Mesenchymal stem cell (in vitro differentiated cells and primary cell): ENCODE measurements around the gene ASAH2.

Experiments
- DNase-seq: peaks from one replicate; pipeline ENCODE4 v3.0.0-alpha.2; 2013
- H2AFZ ChIP-seq: one replicate; pipeline ENCODE4 v1.6.1; 2013; ENCODE audit warnings: low read depth, mild to moderate bottlenecking, control low read depth, inconsistent platforms, low read length, moderate library complexity
- H2AK5ac ChIP-seq: 2 replicates; pipeline ENCODE4 v1.6.1; 2013; ENCODE audit warnings: low read length, moderate library complexity, mild to moderate bottlenecking, inconsistent platforms; ENCODE audit not compliant: severe bottlenecking
- H2BK120ac ChIP-seq: one replicate; pipeline ENCODE4 v1.6.1; 2013; ENCODE audit warnings: low read depth, mild to moderate bottlenecking, inconsistent platforms, low read length, moderate library complexity
- H2BK12ac ChIP-seq, 2 experiments: one replicate each; pipeline ENCODE4 v1.6.1; 2013; ENCODE audit warnings: inconsistent platforms in 2 of 2, low read length in 2 of 2, mild to moderate bottlenecking in 2 of 2, moderate library complexity in 2 of 2, control low read depth in 1 of 2
- H2BK15ac ChIP-seq: one replicate; pipeline ENCODE4 v1.6.1; 2013; ENCODE audit warnings: mild to moderate bottlenecking, low read depth, inconsistent platforms; ENCODE audit not compliant: poor library complexity, severe bottlenecking
- H2BK5ac ChIP-seq: 2 replicates; pipeline ENCODE4 v1.6.1; 2013; ENCODE audit warnings: low read depth, mild to moderate bottlenecking, low read length, control low read depth, inconsistent platforms; ENCODE audit not compliant: poor library complexity, severe bottlenecking
- H3K14ac ChIP-seq, 2 experiments: one replicate each; pipeline ENCODE4 v1.6.1; 2013; ENCODE audit warnings: inconsistent platforms in 2 of 2, low read length in 2 of 2, control low read depth in 1 of 2, mild to moderate bottlenecking in 1 of 2, moderate library complexity in 1 of 2
- H3K18ac ChIP-seq, 2 experiments: one replicate each; pipeline ENCODE4 v1.6.1; 2013; ENCODE audit warnings: inconsistent platforms in 2 of 2, low read length in 2 of 2, control low read depth in 1 of 2, low read depth in 1 of 2, mild to moderate bottlenecking in 1 of 2
- H3K23ac ChIP-seq, 2 experiments: one replicate each; pipeline ENCODE4 v1.6.1; 2013; ENCODE audit warnings: inconsistent platforms in 2 of 2, low read length in 2 of 2, mild to moderate bottlenecking in 2 of 2, moderate library complexity in 2 of 2, control low read depth in 1 of 2
- H3K27ac ChIP-seq: 2 replicates; pipeline ENCODE4 v1.5.1; 2013; ENCODE audit warnings: mild to moderate bottlenecking, moderate library complexity, low read length, control low read depth, inconsistent platforms; ENCODE audit not compliant: poor library complexity, severe bottlenecking
- H3K27me3 ChIP-seq, 2 experiments: 2 replicates each; pipeline versions ENCODE4 v1.6.1 to v1.7.0; 2013; ENCODE audit warnings: low read length in 2 of 2, mild to moderate bottlenecking in 2 of 2, moderate library complexity in 2 of 2, control low read depth in 1 of 2, inconsistent platforms in 1 of 2; ENCODE audit not compliant: control insufficient read depth in 1 of 2, insufficient read depth in 1 of 2
- H3K36me3 ChIP-seq, 2 experiments: 2 replicates each; pipeline versions ENCODE4 v1.6.1 to v1.7.0; 2013; ENCODE audit warnings: low read length in 2 of 2, control low read depth in 1 of 2, inconsistent platforms in 1 of 2, low read depth in 1 of 2, mild to moderate bottlenecking in 1 of 2; ENCODE audit not compliant: insufficient read depth in 2 of 2, control insufficient read depth in 1 of 2
- H3K4ac ChIP-seq, 2 experiments: one replicate each; pipeline ENCODE4 v1.6.1; 2013; ENCODE audit warnings: inconsistent platforms in 2 of 2, low read length in 2 of 2, mild to moderate bottlenecking in 2 of 2, moderate library complexity in 2 of 2, control low read depth in 1 of 2, low read depth in 1 of 2
- H3K4me1 ChIP-seq: 2 replicates; pipeline ENCODE4 v1.6.1; 2013; ENCODE audit warnings: low read depth, low read length, control low read depth; ENCODE audit not compliant: control insufficient read depth, insufficient read depth
- H3K4me2 ChIP-seq: 2 replicates; pipeline ENCODE4 v1.6.1; 2013; ENCODE audit warnings: low read length, mild to moderate bottlenecking, inconsistent platforms; ENCODE audit not compliant: poor library complexity, severe bottlenecking
- H3K4me3 ChIP-seq, 2 experiments: 2 replicates each; pipeline versions ENCODE4 v1.5.1 to v1.7.0; 2013; ENCODE audit warnings: low read length in 2 of 2, mild to moderate bottlenecking in 2 of 2, control low read depth in 1 of 2, low read depth in 1 of 2; ENCODE audit not compliant: insufficient read depth in 1 of 2
- H3K79me1 ChIP-seq: replicated peaks from 2 replicates; pipeline ENCODE4 v1.6.1; 2013; ENCODE audit warnings: mild to moderate bottlenecking, control low read depth, low read length, inconsistent platforms; ENCODE audit not compliant: poor library complexity, severe bottlenecking
- H3K9ac ChIP-seq: 2 replicates; pipeline ENCODE4 v1.7.0; 2013; ENCODE audit warnings: mild to moderate bottlenecking, low read length, moderate library complexity
- H3K9me3 ChIP-seq: 2 replicates; pipeline ENCODE4 v1.7.0; 2013; ENCODE audit warnings: mild to moderate bottlenecking, low read length; ENCODE audit not compliant: control insufficient read depth
- H4K8ac ChIP-seq: one replicate; pipeline ENCODE4 v1.6.1; 2013; ENCODE audit warnings: inconsistent platforms, mild to moderate bottlenecking, low read length, moderate library complexity
- H4K91ac ChIP-seq: one replicate; pipeline ENCODE4 v1.6.1; 2013; ENCODE audit warnings: mild to moderate bottlenecking, low read length, inconsistent platforms
- WGBS: methylation state at CpG from one replicate; pipeline ENCODE4 v1.1.7; 2013; ENCODE audit warnings: mixed read lengths; 5-methylcytosine and 5-hydroxymethylcytosine counted together

Gene ASAH2

GRCh38 chr10:50250096-50250854 lies 1.0 kb downstream of the ASAH2 start:
- Histone ChIP-seq H2AK5ac (no peak overlapping the region), H3K9me3 (no peaks in the 10 kb centered on the region), H2BK5ac (no peak overlapping the region), H3K36me3 (no peaks in the 10 kb centered on the region), H3K4me2 (no peak overlapping the region), H3K4me1 (no peaks in the 10 kb centered on the region), H3K14ac (no peak overlapping the region), H3K27me3 (peaks cover 12 to 18% of the 10 kb centered on the region in 2 experiments), H3K79me1 (no peaks in the 10 kb centered on the region), H3K4ac (no peak overlapping the region), H3K18ac (no peak overlapping the region), H3K9ac (no peak overlapping the region), H3K27ac (no peak overlapping the region), H3K23ac (no peak overlapping the region), H2AFZ (no peak overlapping the region), H3K4me3 (no peak overlapping the region), H2BK120ac (no peak overlapping the region), H2BK12ac (no peak overlapping the region), H4K91ac (no peak overlapping the region), H4K8ac (no peak overlapping the region), H2BK15ac (no peak overlapping the region)
- WGBS: 100% methylated on average over 1 of the region's 2 CpGs
- no peak for DNase-seq

- no peak overlapping the region for H2AK5ac ChIP-seq
- H2AFZ ChIP-seq: no peak overlapping the region
- no peak overlapping the region for H2BK5ac ChIP-seq
- H3K4me1 ChIP-seq: no peaks in the 10 kb centered on the region
- no peak overlapping the region for H2BK15ac ChIP-seq
- H3K36me3 ChIP-seq: no peaks in the 10 kb centered on the region
- no peak overlapping the region for H4K8ac ChIP-seq
- peaks cover 15 to 16% of the 10 kb centered on the region in 2 experiments for H3K27me3 ChIP-seq
- no peak overlapping the region for H3K4ac ChIP-seq
- no peaks in the 10 kb centered on the region for H3K9me3 ChIP-seq
- H3K27ac ChIP-seq: no peak overlapping the region
- WGBS: 82% methylated on average over 4 of the region's 5 CpGs
- H3K18ac ChIP-seq: no peak overlapping the region
- no peak overlapping the region for H3K14ac ChIP-seq
- H2BK12ac ChIP-seq: no peak overlapping the region
- no peak for DNase-seq
- no peak overlapping the region for H3K9ac ChIP-seq
- no peaks in the 10 kb centered on the region for H3K79me1 ChIP-seq
- no peak overlapping the region for H3K4me2 ChIP-seq
- H2BK120ac ChIP-seq: no peak overlapping the region
- no peak overlapping the region for H3K4me3 ChIP-seq
- H3K23ac ChIP-seq: no peak overlapping the region
- no peak overlapping the region for H4K91ac ChIP-seq
These were observed 2.7 kb downstream of the ASAH2 start for GRCh38 chr10:50248598-50248997.

- WGBS: 49% methylated on average over 3 of the region's 3 CpGs
- no peak overlapping the region for H3K4me3 ChIP-seq
- no peaks in the 10 kb centered on the region for H3K4me1 ChIP-seq
- H4K91ac ChIP-seq: no peak overlapping the region
- H3K18ac ChIP-seq: no peak overlapping the region
- H3K27ac ChIP-seq: no peak overlapping the region
- H3K79me1 ChIP-seq: no peaks in the 10 kb centered on the region
- no peaks in the 10 kb centered on the region for H3K9me3 ChIP-seq
- no peak overlapping the region for H2BK5ac ChIP-seq
- no peak overlapping the region for H3K23ac ChIP-seq
- peaks cover 14 to 16% of the 10 kb centered on the region in 2 experiments for H3K27me3 ChIP-seq
- H3K36me3 ChIP-seq: no peaks in the 10 kb centered on the region
- no peak overlapping the region for H3K9ac ChIP-seq
- H4K8ac ChIP-seq: no peak overlapping the region
- H2BK12ac ChIP-seq: no peak overlapping the region
- no peak overlapping the region for H2BK15ac ChIP-seq
- no peak overlapping the region for H3K4me2 ChIP-seq
- H3K4ac ChIP-seq: no peak overlapping the region
- DNase-seq: no peak
- no peak overlapping the region for H2AK5ac ChIP-seq
- no peak overlapping the region for H2AFZ ChIP-seq
- H3K14ac ChIP-seq: no peak overlapping the region
- no peak overlapping the region for H2BK120ac ChIP-seq
These were observed 3.3 kb downstream of the ASAH2 start for GRCh38 chr10:50248062-50248461.

GRCh38 chr10:50244201-50244600 lies 7.1 kb downstream of the ASAH2 start:
- H3K23ac ChIP-seq: no peak overlapping the region
- no peak overlapping the region for H3K14ac ChIP-seq
- H3K4me2 ChIP-seq: no peak overlapping the region
- H3K9ac ChIP-seq: no peak overlapping the region
- H2BK5ac ChIP-seq: no peak overlapping the region
- H3K9me3 ChIP-seq: no peaks in the 10 kb centered on the region
- H3K4ac ChIP-seq: no peak overlapping the region
- H2AK5ac ChIP-seq: no peak overlapping the region
- H3K27ac ChIP-seq: no peak overlapping the region
- H2BK15ac ChIP-seq: no peak overlapping the region
- H4K91ac ChIP-seq: no peak overlapping the region
- H3K27me3 ChIP-seq: peaks cover 7 to 8% of the 10 kb centered on the region in 2 experiments
- no peak overlapping the region for H3K18ac ChIP-seq
- no peak overlapping the region for H3K4me3 ChIP-seq
- H2AFZ ChIP-seq: no peak overlapping the region
- no peaks in the 10 kb centered on the region for H3K4me1 ChIP-seq
- H3K79me1 ChIP-seq: no peaks in the 10 kb centered on the region
- H2BK120ac ChIP-seq: no peak overlapping the region
- H4K8ac ChIP-seq: no peak overlapping the region
- no peaks in the 10 kb centered on the region for H3K36me3 ChIP-seq
- no peak for DNase-seq
- no peak overlapping the region for H2BK12ac ChIP-seq
